Measurements from ENCODE around the gene FHL5. TPM values are rescaled to one million over a fixed set of nuclear protein-coding genes. Genes with fewer than 3 reads are reported as not detected.

The FHL5 gene
- total and polyA plus RNA-seq, 2 donors (not counting 3 experiments of a cell fraction or from before 2014, with no cell fraction given) = not detected

- Histone ChIP-seq H3K4me2 (ENCODE audit: insufficient read depth, low read length) (no peak overlapping the region), H3K27ac (ENCODE audit: insufficient read depth, low read depth, low read length) (no peak overlapping the region), H4K20me1 (replicated peaks; ENCODE audit: control insufficient read depth, extremely low read depth, insufficient read depth, low read length) (no peaks in the 10 kb centered on the region), H3K9ac (replicated peaks; ENCODE audit: extremely low read depth, insufficient read depth, low read length) (no peak overlapping the region), H3K9me3 (replicated peaks; ENCODE audit: control insufficient read depth, insufficient read depth, low read length) (no peaks in the 10 kb centered on the region), H3K27me3 (ENCODE audit: control insufficient read depth in 2 of 2, insufficient read depth in 2 of 2, low read length in 2 of 2) (no peaks in the 10 kb centered on the region), H3K79me2 (ENCODE audit: control insufficient read depth, insufficient read depth, low read length) (no peaks in the 10 kb centered on the region), H2AFZ (ENCODE audit: low read depth, low read length) (no peak overlapping the region), H3K4me3 (replicated peaks in 1 of 3; ENCODE audit: insufficient read depth in 1 of 3, low read depth in 1 of 3, low read length in 3 of 3) (no peak overlapping the region), H3K36me3 (ENCODE audit: control insufficient read depth in 2 of 2, extremely low read depth in 1 of 2, insufficient read depth in 2 of 2, low read length in 2 of 2) (peaks cover 2 to 24% of the 10 kb centered on the region in 2 experiments), H3K4me1 (ENCODE audit: control insufficient read depth, extremely low read depth, insufficient read depth, low read length) (no peaks in the 10 kb centered on the region), H3K9me1 (replicated peaks; ENCODE audit: control insufficient read depth, extremely low read depth, insufficient read depth, low read length) (no peaks in the 10 kb centered on the region)
- intact Hi-C loops (cut with micrococcal nuclease) = no loop called here
- no TSS peak for BruUV-seq (replicated peaks)
- dilution Hi-C loops (cut with MboI; ENCODE audit: extremely low pct_ligation_motif_present, low sequenced_read_pairs) = no loop called here
- FAIRE-seq = no peak
- ChIA-PET POLR2A (no interaction called here), CTCF (no interaction called here)
- no peak for DNase-seq (ENCODE audit: low read depth, low spot score)
- no peak for TF ChIP-seq EZH2 (IDR thresholded peaks at IDR 0.05; ENCODE audit: borderline replicate concordance, low read depth, low read length, severe bottlenecking)
- no peak for TF ChIP-seq MAX (IDR thresholded peaks at IDR 0.05; ENCODE audit: insufficient read depth, insufficient read length)
- no peak for TF ChIP-seq POLR2AphosphoS5 (IDR thresholded peaks at IDR 0.05; ENCODE audit: insufficient read depth, low read depth, low read length)
- no peak for TF ChIP-seq FOS (IDR thresholded peaks at IDR 0.05; ENCODE audit: borderline replicate concordance, insufficient read depth, low read length)
- no peak for TF ChIP-seq POLR2A (IDR thresholded peaks at IDR 0.05; ENCODE audit: low read depth, low read length)
Observed at GRCh38 chr6:96537726-96538125, 25.2 kb upstream of the FHL5 start.

GRCh38 chr6:96542702-96543101 lies 20.2 kb upstream of the FHL5 start:
- Histone ChIP-seq H3K4me1 (ENCODE audit: control insufficient read depth, extremely low read depth, insufficient read depth, low read length) (no peaks in the 10 kb centered on the region), H3K36me3 (ENCODE audit: control insufficient read depth in 2 of 2, extremely low read depth in 1 of 2, insufficient read depth in 2 of 2, low read length in 2 of 2) (peaks cover 2 to 11% of the 10 kb centered on the region in 2 experiments), H3K4me2 (ENCODE audit: insufficient read depth, low read length) (no peak overlapping the region), H2AFZ (ENCODE audit: low read depth, low read length) (no peak overlapping the region), H3K4me3 (replicated peaks in 1 of 3; ENCODE audit: insufficient read depth in 1 of 3, low read depth in 1 of 3, low read length in 3 of 3) (no peak overlapping the region), H4K20me1 (replicated peaks; ENCODE audit: control insufficient read depth, extremely low read depth, insufficient read depth, low read length) (no peaks in the 10 kb centered on the region), H3K9me1 (replicated peaks; ENCODE audit: control insufficient read depth, extremely low read depth, insufficient read depth, low read length) (no peaks in the 10 kb centered on the region), H3K27me3 (ENCODE audit: control insufficient read depth in 2 of 2, insufficient read depth in 2 of 2, low read length in 2 of 2) (no peaks in the 10 kb centered on the region), H3K27ac (ENCODE audit: insufficient read depth, low read depth, low read length) (no peak overlapping the region), H3K79me2 (ENCODE audit: control insufficient read depth, insufficient read depth, low read length) (no peaks in the 10 kb centered on the region), H3K9ac (replicated peaks; ENCODE audit: extremely low read depth, insufficient read depth, low read length) (no peak overlapping the region), H3K9me3 (replicated peaks; ENCODE audit: control insufficient read depth, insufficient read depth, low read length) (no peaks in the 10 kb centered on the region)
- dilution Hi-C loops (cut with MboI; ENCODE audit: extremely low pct_ligation_motif_present, low sequenced_read_pairs) (no loop called here), intact Hi-C loops (cut with micrococcal nuclease) (loop anchor here (1.0 to 2.0 kb wide), 2 partner anchors 356 to 517 kb away; no protein-coding TSS in a partner anchor)
- POLR2A ChIA-PET = no interaction called here
- CTCF ChIA-PET = interaction anchor here (3.0 kb wide), 1 partner anchor 517 kb away, joined by 13 read pairs; no protein-coding TSS in a partner anchor
- TF ChIP-seq GATA2 (IDR thresholded peaks at IDR 0.05; ENCODE audit: insufficient read depth, insufficient read length, low read depth, low read length) = no peak
- peak in 1 of 2 donors; percentile 13 for TF ChIP-seq CTCF (IDR thresholded peaks at IDR 0.05; ENCODE audit: extremely low read depth in 1 of 2, insufficient read depth in 1 of 2, low read depth in 1 of 2, low read length in 2 of 2)
- TF ChIP-seq POLR2A (IDR thresholded peaks at IDR 0.05; ENCODE audit: low read depth, low read length) = no peak
- TF ChIP-seq MYC (IDR thresholded peaks at IDR 0.05; ENCODE audit: low read depth, low read length) = no peak
- no peak for FAIRE-seq
- no peak for DNase-seq (ENCODE audit: low read depth, low spot score)
- no TSS peak for BruUV-seq (replicated peaks)
